ENCODE results near the gene ITGAD.

Gene ITGAD

DNA sequence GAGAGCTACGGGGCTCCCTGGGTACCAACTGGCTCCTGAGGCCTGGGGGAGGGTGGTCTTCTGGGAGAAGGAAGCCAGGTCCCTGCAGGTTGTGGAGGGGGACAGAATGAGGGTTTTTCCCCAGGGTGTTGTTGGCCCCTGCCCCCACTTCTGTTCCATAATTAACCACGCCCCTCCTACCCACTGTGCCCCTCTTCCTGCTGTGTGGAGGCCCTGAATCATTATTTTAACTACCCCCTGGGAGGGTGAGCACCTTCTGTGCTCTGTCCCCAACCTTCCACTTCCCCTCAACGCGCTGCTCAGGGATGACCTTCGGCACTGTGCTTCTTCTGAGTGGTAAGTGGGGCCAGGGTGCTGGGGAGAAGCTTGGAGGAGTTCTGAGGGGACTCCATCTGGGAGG lies at the start of gene ITGAD:
TSS of gene ITGAD (plus strand) at position 280 of the 400 bp plus-strand sequence. CDS start at position 306, 26 bp downstream.
- DNase-seq (ENCODE audit: low read depth, low spot score): no peak

GRCh38 chr16:31344712-31345111 lies 48.4 kb upstream of the ITGAD start:
- no peak for DNase-seq (ENCODE audit: low read depth, low spot score)

DNA sequence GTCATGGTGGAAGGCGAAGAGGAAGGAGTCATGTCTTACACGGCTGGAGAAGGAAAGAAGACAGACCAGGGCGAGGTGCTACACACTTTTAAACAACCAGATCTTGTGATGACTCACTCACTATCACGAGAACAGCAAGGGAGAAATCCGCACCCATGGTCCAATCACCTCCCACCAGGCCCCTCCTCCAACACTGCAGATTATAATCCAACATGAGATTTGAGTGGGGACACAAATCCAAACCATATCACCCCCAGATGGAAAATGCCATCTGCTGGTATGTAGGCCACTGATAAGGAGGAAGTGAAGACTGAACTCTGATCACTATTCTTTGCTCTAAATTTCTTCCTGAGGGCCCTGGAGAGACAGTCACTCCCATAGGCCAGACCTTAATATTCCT lies 45.7 kb upstream of the ITGAD start:
- no peak for DNase-seq (ENCODE audit: low read depth, low spot score)

DNA sequence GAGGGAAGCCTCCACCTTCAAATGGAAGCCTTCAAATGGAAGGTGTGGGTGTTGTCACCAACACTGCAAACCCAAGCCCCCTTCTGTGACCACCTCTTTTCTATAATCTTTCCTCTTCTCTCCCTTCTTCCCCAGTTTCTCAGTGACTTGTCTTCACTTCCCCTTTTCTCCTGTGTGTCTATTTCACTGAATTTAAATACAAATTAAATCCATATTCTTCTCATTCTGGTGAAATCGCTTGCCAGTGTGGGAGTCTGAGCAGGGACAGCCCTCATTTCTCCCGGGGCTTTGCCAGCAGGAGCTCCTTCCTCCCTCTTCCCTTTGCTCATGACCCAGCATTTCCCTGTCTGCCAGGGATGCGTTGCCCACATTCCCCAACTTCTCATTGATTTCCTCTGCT lies 44.6 kb upstream of the ITGAD start:
- no peak for DNase-seq (ENCODE audit: low read depth, low spot score)

DNA sequence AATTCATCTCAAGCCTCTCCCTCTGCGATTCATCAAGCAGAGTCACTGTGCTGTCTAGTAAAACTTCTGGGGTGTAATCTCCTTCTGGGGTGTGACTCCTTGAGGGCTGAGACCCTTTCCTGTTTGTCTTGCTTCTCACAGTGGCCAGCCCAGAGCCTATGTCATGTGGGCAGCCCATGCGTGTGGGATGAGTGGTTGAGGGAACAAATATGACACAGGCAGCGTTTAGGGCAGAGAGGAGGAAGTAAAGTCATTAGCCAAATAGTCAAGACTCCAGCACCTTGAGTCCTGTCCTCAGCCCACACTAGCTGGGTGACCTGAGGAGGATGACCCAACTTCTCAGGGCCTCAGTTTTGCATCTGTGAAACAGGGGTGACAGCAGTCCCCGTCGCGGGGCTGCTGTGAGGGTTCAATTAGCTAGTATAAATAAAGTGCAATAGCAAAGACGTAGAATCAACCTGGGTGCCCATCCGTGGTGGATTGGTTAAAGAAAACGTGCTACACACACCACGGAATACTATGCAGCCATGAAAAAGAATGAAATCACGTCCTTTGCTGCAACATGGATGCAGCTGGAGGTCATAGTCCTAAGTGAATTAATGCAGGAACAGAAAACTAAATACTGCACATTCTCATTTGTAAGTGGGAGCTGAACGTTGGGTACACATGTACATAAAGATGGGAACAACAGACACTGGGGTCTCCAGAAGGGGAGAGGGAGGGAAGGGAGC lies 42.7 kb upstream of the ITGAD start:
- DNase-seq (ENCODE audit: low read depth, low spot score): no peak

GRCh38 chr16:31351246-31351941 lies 41.7 kb upstream of the ITGAD start:
- DNase-seq (ENCODE audit: low read depth, low spot score): no peak

- DNase-seq (ENCODE audit: low read depth, low spot score): no peak
These were observed 41.2 kb upstream of the ITGAD start for GRCh38 chr16:31351942-31352325.

- no peak for DNase-seq (ENCODE audit: low read depth, low spot score)
These were observed 40.6 kb upstream of the ITGAD start for GRCh38 chr16:31352376-31353115.

DNA sequence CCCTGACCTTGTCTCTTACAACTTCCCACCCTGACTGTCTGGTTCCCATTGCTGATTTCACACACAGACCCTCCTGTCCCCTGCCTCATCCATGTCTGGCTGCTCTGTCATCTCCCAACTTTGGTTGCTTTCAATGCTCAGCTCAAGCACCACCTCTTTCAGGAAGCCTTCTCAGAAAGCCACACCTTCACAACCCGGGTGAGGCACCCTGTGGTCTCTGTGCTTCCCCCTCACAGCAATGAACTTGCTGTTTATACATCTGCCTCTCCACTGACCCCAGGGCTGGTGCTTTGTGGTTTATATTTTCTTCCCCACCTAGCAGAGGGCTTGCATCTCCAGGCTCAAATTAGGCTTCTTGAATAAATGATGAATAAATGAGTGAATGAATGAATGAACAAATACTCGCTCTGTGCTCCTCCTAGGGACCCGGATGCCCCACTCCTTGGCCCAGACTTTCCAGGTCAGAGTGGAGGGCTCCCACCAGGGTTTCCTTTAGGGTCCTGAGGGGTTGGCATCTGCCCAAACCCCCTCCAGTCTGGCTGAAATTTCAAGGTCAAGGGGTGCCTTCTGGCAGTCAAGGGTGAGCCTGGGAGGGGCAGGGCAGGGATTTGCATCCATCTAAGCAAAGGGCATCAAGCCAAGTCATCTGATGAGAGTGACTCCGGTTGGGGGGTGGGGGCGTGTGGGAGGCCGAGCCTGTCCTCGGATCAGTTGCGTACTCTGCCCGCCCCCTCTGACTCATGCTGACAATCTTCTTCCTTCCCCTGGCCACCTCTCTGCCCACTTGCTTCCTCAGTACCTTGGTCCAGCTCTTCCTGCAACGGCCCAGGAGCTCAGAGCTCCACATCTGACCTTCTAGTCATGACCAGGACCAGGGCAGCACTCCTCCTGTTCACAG lies 38.5 kb upstream of the ITGAD start, which contains the start of gene ITGAX:
TSS of gene ITGAX (plus strand) at position 783 of the 898 bp plus-strand sequence. CDS start at position 862, 79 bp downstream.
- no peak for DNase-seq (ENCODE audit: low read depth, low spot score)

DNA sequence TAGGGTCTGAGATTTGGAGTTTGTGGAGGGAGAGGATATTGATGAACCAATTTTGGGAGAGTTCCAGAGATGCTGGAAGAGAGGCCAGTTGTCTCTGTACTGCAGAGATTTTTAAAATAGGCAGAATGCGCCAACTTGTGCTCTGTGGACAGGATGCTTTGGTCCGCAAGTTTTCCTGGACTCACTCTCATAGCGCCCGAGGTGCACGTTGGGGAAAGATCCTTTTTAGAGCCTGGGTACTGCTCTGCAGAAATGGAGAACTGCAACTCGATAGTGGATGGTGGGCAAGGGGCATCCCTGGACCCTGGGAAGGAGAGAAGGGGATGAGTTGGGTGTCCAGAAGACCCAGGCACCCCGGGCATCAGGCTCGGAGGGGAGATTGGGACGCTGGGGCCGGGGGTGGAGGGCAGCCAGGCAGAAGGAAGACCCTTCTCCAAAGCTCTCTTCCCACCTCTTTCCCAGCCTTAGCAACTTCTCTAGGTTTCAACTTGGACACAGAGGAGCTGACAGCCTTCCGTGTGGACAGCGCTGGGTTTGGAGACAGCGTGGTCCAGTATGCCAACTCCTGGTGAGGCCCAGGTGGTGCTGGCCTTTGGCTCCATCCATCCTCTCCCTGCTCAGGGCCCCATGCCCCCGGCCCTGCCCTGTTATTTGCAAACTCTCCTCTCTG lies 37.6 kb upstream of the ITGAD start:
- no peak for DNase-seq (ENCODE audit: low read depth, low spot score)

GRCh38 chr16:31356566-31357323 lies 36.4 kb upstream of the ITGAD start:
- no peak for DNase-seq (ENCODE audit: low read depth, low spot score)

- DNase-seq (ENCODE audit: low read depth, low spot score): no peak
These were observed 35.6 kb upstream of the ITGAD start for GRCh38 chr16:31357324-31358109.

DNA sequence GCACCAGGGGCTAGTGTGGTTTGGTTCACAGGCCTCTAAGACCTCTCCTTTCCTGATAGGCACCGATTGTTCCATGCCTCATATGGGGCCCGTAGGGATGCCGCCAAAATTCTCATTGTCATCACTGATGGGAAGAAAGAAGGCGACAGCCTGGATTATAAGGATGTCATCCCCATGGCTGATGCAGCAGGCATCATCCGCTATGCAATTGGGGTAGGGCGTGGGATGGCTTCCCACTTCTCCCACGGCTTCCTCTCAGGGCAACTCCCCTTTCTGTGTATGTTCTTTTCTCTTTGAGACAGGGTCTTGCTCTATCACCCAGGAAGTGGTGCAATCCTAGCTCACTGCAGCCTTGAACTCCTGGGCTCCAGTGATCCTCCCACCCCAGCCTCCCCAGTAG lies 32.9 kb upstream of the ITGAD start:
- no peak for DNase-seq (ENCODE audit: low read depth, low spot score)

DNA sequence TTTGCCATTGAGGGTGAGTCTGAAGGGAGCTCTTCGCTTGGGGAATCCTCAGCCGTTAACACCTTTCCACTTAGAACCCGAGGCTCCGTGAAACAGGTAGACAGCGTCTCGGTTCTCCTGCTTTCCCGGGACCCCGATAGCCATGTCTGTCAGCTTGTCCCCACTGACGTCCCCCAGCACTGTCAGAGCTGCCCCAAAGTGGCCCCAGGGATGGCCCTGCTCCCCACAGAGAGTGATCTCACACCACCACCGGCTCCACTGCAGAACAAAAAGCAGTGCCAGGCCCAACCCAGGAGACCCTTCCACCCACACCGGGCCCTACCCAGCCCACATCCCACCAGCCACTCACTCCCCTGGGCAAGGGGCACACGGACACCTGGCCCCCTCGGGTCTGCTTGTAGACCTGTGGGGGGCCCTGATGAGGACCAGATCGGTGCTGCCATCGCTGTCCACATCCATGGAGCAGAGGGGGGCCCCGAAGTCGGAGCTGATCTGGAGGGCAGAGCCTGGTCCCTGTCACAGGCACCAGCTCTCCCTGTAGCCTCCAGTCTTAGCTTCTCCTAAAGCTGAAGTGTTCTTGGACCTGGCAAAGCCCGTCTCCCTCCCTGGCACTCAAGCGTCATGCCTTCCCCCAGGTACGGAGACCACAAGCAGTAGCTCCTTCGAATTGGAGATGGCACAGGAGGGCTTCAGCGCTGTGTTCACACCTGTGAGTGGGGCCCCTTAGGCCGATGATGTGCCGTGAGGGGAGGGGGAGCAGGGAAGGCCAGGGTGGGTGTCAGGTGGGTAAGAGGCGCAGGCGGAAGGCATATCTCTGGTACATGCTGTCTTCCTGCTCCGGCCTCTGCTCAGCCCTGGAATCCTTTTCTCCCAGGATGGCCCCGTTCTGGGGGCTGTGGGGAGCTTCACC lies 31.7 kb upstream of the ITGAD start:
- DNase-seq (ENCODE audit: low read depth, low spot score): no peak

DNA sequence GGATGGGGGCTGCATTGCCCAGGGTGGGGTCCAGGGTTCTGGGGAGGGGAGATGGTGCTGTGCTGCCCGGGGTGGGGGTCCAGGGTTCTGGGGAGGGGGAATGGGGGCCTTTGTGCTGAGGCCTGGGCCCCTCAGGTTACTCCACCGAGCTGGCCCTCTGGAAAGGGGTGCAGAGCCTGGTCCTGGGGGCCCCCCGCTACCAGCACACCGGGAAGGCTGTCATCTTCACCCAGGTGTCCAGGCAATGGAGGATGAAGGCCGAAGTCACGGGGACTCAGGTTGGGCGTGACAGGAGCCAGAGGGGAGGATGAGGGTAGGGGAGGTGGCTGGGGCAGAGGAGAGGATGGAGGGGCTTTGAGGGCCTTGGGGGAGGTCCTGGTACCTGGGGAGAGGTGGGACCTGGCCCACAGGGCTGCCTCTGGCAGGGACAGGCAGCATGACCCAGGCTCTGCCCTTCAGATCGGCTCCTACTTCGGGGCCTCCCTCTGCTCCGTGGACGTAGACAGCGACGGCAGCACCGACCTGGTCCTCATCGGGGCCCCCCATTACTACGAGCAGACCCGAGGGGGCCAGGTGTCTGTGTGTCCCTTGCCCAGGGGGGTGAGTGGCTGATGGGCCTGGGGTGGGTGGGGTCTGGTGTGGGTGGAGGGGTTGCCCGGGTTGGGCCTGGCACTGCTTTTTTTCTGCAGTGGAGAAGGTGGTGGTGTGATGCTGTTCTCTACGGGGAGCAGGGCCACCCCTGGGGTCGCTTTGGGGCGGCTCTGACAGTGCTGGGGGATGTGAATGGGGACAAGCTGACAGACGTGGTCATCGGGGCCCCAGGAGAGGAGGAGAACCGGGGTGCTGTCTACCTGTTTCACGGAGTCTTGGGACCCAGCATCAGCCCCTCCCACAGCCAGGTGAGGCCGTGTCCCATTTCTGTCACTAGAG lies 30.4 kb upstream of the ITGAD start:
- DNase-seq (ENCODE audit: low read depth, low spot score): no peak

DNA sequence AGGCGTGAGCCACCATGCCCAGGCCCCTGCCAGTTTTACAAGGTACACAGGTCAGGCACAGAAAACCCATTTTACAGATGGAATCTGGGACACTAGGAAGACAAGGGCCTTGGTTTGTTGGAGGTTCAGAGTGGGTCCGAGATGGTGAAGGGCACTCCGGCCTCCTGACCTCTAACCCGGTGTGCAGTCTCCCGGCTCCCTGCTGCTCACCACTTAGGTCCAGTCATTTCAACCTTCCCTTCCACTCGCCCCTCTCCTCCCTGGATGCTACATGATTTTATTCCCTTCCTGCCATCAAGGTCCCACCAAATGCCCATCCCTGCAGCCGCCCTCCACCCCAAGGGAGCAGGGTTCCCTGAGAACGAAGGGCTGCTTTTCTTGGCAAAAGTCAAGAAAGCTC lies 29.4 kb upstream of the ITGAD start:
- no peak for DNase-seq (ENCODE audit: low read depth, low spot score)

GRCh38 chr16:31364421-31364820 lies 28.7 kb upstream of the ITGAD start:
- DNase-seq (ENCODE audit: low read depth, low spot score): no peak
